Measurements from ENCODE around the gene IRX3. TPM values are rescaled to one million over a fixed set of nuclear protein-coding genes. Genes with fewer than 3 reads are reported as not detected.

The IRX3 gene
- total and polyA plus RNA-seq, 2 of the 8 experiments (the other 6 are each of a cell fraction or from before 2014, with no cell fraction given), result 0.50 to 1.6 TPM

GRCh38 chr16:54289242-54289944 lies 2.8 kb upstream of the IRX3 start (continued):
- TF ChIP-seq EGR1 (IDR thresholded peaks at IDR 0.05; ENCODE audit: borderline replicate concordance, low read depth, low read length) (no peak), RFX5 (IDR thresholded peaks at IDR 0.05; ENCODE audit: borderline replicate concordance, low read depth, low read length) (no peak), POU5F1 (IDR thresholded peaks at IDR 0.05; ENCODE audit: low read depth, low read length) (no peak), EP300 (IDR thresholded peaks at IDR 0.05; ENCODE audit: borderline replicate concordance in 1 of 2, low read depth in 2 of 2, low read length in 2 of 2) (no peak), BCL11A (IDR thresholded peaks at IDR 0.05; ENCODE audit: low read depth in 2 of 2, low read length in 2 of 2) (no peak), SIN3A (conservative IDR thresholded peaks at IDR 0.05 in 1 of 2, IDR thresholded peaks at IDR 0.05 in 1 of 2; ENCODE audit: low read depth in 1 of 2, low read length in 2 of 2) (no peak), BRCA1 (IDR thresholded peaks at IDR 0.05; ENCODE audit: low read depth, low read length) (no peak)

Measured in H1 (cell line).